ENCODE data around the gene D2HGDH.
A peak's percentile ranks its signal among the peaks of the same experiment; 100 is the strongest.
"Not testable (repeated sequence)": the region's sequence is repeated elsewhere in the genome, so short reads cannot be mapped to it uniquely, and the experiment has no call there.

The D2HGDH gene

DNA sequence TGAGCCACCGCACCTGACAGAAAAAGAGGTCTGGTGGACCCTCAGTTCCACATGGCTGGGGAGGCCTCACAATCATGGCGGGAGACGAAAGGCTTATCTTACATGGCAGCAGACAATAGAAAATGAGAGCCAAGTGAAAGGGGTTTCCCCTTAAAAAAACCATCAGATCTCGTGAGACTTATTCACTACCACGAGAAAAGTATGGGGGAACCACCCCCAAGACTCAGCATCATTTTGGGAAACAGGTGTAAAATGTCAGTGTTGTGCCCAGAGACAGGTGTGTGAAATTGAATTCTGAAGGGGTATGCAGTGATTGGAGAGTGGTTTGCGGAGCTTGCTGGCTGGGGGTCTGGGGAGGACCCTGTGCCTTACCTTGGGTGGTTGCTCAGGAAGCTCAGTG, 4.6 kb upstream of the D2HGDH start:
- Histone ChIP-seq H2BK12ac (ENCODE audit: low read length) (no peak overlapping the region), H3K36me3 (replicated peaks in 1 of 2; ENCODE audit: control insufficient read depth in 2 of 2, insufficient read depth in 2 of 2, low read length in 2 of 2) (peaks cover 4 to 18% of the 10 kb centered on the region in 2 donors), H3K4ac (ENCODE audit: low read length) (no peak overlapping the region), H3K4me1 (ENCODE audit: control insufficient read depth in 2 of 2, insufficient read depth in 1 of 2, low read depth in 1 of 2, low read length in 2 of 2) (peaks cover 0 to 2% of the 10 kb centered on the region in 2 donors), H3K79me1 (ENCODE audit: low read depth, low read length) (no peaks in the 10 kb centered on the region), H3K4me2 (ENCODE audit: insufficient read depth, low read length, poor library complexity, severe bottlenecking) (no peak overlapping the region), H3K18ac (ENCODE audit: low read length) (no peak overlapping the region), H4K91ac (ENCODE audit: low read depth, low read length, poor library complexity) (no peak overlapping the region), H3K9me3 (replicated peaks in 1 of 2; ENCODE audit: control insufficient read depth in 2 of 2, insufficient read depth in 1 of 2, low read depth in 1 of 2, low read length in 2 of 2) (peaks cover 4 to 6% of the 10 kb centered on the region in 2 donors), H2AFZ (ENCODE audit: low read length) (no peak overlapping the region), H3K14ac (ENCODE audit: low read length) (no peak overlapping the region), H3K23ac (ENCODE audit: low read depth, low read length, poor library complexity) (no peak overlapping the region), H2AK5ac (ENCODE audit: low read depth, low read length) (no peak overlapping the region), H3K27me3 (ENCODE audit: control insufficient read depth in 3 of 3, insufficient read depth in 3 of 3, low read depth in 1 of 3, low read length in 3 of 3) (no peaks in the 10 kb centered on the region), H3K9ac (ENCODE audit: low read depth, low read length, poor library complexity) (no peak overlapping the region), H2BK5ac (ENCODE audit: low read length) (no peak overlapping the region), H3K4me3 (ENCODE audit: low read length in 2 of 2) (peak overlapping the region in 1 of 2 donors; percentile 47), H2BK120ac (ENCODE audit: low read depth, low read length) (no peak overlapping the region), H4K8ac (ENCODE audit: low read depth, low read length) (no peak overlapping the region), H2BK15ac (ENCODE audit: low read length) (no peak overlapping the region), H3K27ac (replicated peaks; ENCODE audit: low read length) (no peak overlapping the region)
- WGBS, 2 donors (ENCODE audit: extremely low coverage in 2 of 2, insufficient read length in 2 of 2, insufficient replicate concordance in 1 of 2) = no CpG with 5 or more reads among the region's 6 CpGs
- no peak for DNase-seq (ENCODE audit: low spot score)

DNA sequence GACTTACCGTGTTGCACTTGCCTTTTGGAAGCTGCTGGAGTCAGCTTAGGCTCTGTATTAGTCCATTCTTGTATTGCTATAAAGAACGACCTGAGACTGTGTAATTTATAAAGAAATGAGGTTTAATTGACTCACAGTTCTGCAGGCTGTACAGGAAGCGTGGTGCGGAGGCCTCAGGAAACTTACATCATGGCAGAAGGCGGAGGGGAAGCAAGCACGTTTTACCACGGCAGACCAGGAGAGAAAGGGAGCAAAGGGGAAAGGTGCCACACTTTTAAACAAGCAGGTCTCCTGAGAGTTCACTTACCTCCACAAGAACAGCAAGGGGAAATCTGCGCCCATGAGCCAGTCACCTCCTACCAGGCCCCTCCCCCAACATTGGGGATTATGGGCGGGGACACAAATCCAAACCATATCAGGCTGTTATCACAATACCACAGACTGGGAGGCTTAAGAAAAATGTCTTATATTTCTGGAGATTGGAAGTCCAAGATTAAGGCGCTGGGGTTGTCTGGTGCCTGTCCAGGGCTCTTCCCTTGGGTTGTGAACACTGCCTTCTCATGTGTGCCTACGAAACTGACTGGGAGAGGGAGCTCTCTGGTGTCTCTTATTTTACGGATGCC, 3.6 kb upstream of the D2HGDH start:
- H3K18ac ChIP-seq (ENCODE audit: low read length) = no peak overlapping the region
- peaks cover 4 to 6% of the 10 kb centered on the region in 2 donors for H3K9me3 ChIP-seq (replicated peaks in 1 of 2; ENCODE audit: control insufficient read depth in 2 of 2, insufficient read depth in 1 of 2, low read depth in 1 of 2, low read length in 2 of 2)
- H4K8ac ChIP-seq (ENCODE audit: low read depth, low read length) = no peak overlapping the region
- H4K91ac ChIP-seq (ENCODE audit: low read depth, low read length, poor library complexity) = no peak overlapping the region
- H3K36me3 ChIP-seq (replicated peaks in 1 of 2; ENCODE audit: control insufficient read depth in 2 of 2, insufficient read depth in 2 of 2, low read length in 2 of 2) = peaks cover under 1 to 16% of the 10 kb centered on the region in 2 donors
- no peak overlapping the region for H3K27ac ChIP-seq (replicated peaks; ENCODE audit: low read length)
- no peak overlapping the region for H2BK5ac ChIP-seq (ENCODE audit: low read length)
- no peak overlapping the region for H3K4ac ChIP-seq (ENCODE audit: low read length)
- no peak overlapping the region for H2BK120ac ChIP-seq (ENCODE audit: low read depth, low read length)
- no peak overlapping the region for H3K14ac ChIP-seq (ENCODE audit: low read length)
- no peak overlapping the region for H3K4me3 ChIP-seq (ENCODE audit: low read length in 2 of 2)
- no peak overlapping the region for H2AK5ac ChIP-seq (ENCODE audit: low read depth, low read length)
- no peak for DNase-seq (ENCODE audit: low spot score)
- H3K9ac ChIP-seq (ENCODE audit: low read depth, low read length, poor library complexity) = no peak overlapping the region
- H3K4me1 ChIP-seq (ENCODE audit: control insufficient read depth in 2 of 2, insufficient read depth in 1 of 2, low read depth in 1 of 2, low read length in 2 of 2) = peaks cover 0 to 2% of the 10 kb centered on the region in 2 donors
- no peak overlapping the region for H2AFZ ChIP-seq (ENCODE audit: low read length)
- no peak overlapping the region for H3K23ac ChIP-seq (ENCODE audit: low read depth, low read length, poor library complexity)
- H3K4me2 ChIP-seq (ENCODE audit: insufficient read depth, low read length, poor library complexity, severe bottlenecking) = no peak overlapping the region
- H2BK15ac ChIP-seq (ENCODE audit: low read length) = no peak overlapping the region
- H2BK12ac ChIP-seq (ENCODE audit: low read length) = no peak overlapping the region
- WGBS, 2 donors (ENCODE audit: extremely low coverage in 2 of 2, insufficient read length in 2 of 2, insufficient replicate concordance in 1 of 2) = no CpG with 5 or more reads among the region's 12 CpGs
- peaks cover 4% of the 10 kb centered on the region for H3K79me1 ChIP-seq (ENCODE audit: low read depth, low read length)
- no peaks in the 10 kb centered on the region for H3K27me3 ChIP-seq (ENCODE audit: control insufficient read depth in 3 of 3, insufficient read depth in 3 of 3, low read depth in 1 of 3, low read length in 3 of 3)

DNA sequence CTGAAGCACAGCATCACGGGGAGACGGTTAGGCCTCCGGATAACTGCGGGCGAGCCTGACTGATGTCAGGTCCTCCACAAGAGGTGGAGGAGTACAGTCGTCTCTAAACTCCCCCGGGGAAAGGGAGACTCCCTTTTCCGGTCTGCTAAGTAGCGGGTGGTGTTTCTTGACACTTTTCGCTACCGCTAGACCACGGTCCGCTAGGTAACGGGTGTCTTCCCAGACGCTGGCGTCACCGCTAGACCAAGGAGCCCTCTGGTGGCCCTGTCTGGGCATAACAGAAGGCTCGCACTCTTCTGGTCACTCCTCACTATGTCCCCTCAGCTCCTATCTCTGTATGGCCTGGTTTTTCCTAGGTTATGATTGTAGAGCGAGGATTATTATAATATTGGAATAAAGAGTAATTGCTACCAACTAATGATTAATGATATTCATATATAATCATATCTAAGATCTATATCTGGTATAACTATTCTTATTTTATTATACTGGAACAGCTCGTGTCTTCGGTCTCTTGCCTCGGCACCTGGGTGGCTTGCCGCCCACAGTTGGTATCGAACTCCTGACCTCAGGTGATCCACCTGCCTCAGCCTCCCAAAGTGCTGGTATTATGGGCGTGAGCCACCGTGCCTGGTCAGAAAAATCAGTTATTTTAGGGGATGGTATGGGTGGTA, 1.8 kb upstream of the D2HGDH start:
- not testable (repeated sequence) for H3K4ac ChIP-seq (ENCODE audit: low read length); H3K27ac ChIP-seq (replicated peaks; ENCODE audit: low read length); H2BK120ac ChIP-seq (ENCODE audit: low read depth, low read length); H2BK5ac ChIP-seq (ENCODE audit: low read length); H3K4me3 ChIP-seq (ENCODE audit: low read length in 2 of 2); H3K9ac ChIP-seq (ENCODE audit: low read depth, low read length, poor library complexity); H3K9me3 ChIP-seq (replicated peaks in 1 of 2; ENCODE audit: control insufficient read depth in 2 of 2, insufficient read depth in 1 of 2, low read depth in 1 of 2, low read length in 2 of 2); H3K14ac ChIP-seq (ENCODE audit: low read length); H3K4me1 ChIP-seq (ENCODE audit: control insufficient read depth in 2 of 2, insufficient read depth in 1 of 2, low read depth in 1 of 2, low read length in 2 of 2); H3K4me2 ChIP-seq (ENCODE audit: insufficient read depth, low read length, poor library complexity, severe bottlenecking); DNase-seq (ENCODE audit: low spot score); H3K23ac ChIP-seq (ENCODE audit: low read depth, low read length, poor library complexity); H3K27me3 ChIP-seq (ENCODE audit: control insufficient read depth in 3 of 3, insufficient read depth in 3 of 3, low read depth in 1 of 3, low read length in 3 of 3); H2AK5ac ChIP-seq (ENCODE audit: low read depth, low read length); H2BK12ac ChIP-seq (ENCODE audit: low read length); H2BK15ac ChIP-seq (ENCODE audit: low read length); H4K8ac ChIP-seq (ENCODE audit: low read depth, low read length); H3K79me1 ChIP-seq (ENCODE audit: low read depth, low read length); H3K18ac ChIP-seq (ENCODE audit: low read length); H4K91ac ChIP-seq (ENCODE audit: low read depth, low read length, poor library complexity)
- peaks cover 0 to 10% of the 10 kb centered on the region in 2 donors for H3K36me3 ChIP-seq (replicated peaks in 1 of 2; ENCODE audit: control insufficient read depth in 2 of 2, insufficient read depth in 2 of 2, low read length in 2 of 2)
- no CpG with 5 or more reads among the region's 26 CpGs for whole genome bisulfite sequencing, 2 donors (ENCODE audit: extremely low coverage in 2 of 2, insufficient read length in 2 of 2, insufficient replicate concordance in 1 of 2)
- H2AFZ ChIP-seq (ENCODE audit: low read length) = peak overlapping the region; percentile 72

DNA sequence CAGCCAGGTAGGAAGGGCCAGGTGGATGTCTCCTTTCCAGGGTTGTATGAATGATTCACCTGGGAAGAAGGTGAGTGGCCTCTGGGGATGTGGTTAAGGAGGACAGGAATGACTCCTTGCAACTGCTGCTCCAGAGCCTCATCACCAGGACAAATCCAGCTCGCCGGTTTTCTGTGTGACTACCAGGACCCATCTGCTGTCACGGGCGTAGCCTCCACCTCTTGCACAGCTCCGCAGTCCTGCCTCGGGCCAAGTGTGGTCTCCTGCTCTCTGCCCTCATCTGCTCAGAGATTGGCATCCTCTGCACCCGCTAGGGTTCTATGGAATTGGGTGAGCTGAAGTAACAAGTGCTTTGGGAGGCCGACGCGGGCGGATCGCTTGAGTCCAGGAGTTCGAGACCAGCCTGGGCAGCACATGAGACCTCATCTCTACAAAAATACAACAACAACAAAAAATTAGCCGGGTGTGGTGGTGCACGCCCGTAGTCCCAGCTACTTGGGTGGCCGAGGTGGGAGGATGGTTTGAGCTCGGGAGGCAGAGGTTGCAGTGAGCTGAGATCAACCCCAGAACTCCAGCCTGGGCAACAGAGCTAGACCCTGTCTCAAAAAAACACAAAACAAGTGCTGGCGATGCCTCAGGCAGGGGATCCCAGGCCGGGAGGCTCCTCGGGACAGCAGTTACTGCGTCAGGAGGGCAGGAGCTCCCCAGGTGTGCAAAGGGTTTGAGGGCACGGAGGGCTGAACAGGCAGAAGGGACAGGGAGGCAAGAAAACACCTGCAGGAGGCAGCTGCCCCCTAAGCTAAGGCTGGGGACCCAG, 831 bp upstream of the D2HGDH start:
- no peak overlapping the region for H3K4ac ChIP-seq (ENCODE audit: low read length)
- H3K4me3 ChIP-seq (ENCODE audit: low read length in 2 of 2) = peak overlapping the region; percentile 81 to 82
- peak overlapping the region; percentile 96 for H3K14ac ChIP-seq (ENCODE audit: low read length)
- H3K9ac ChIP-seq (ENCODE audit: low read depth, low read length, poor library complexity) = no peak overlapping the region
- peak overlapping the region; percentile 30 for H2BK12ac ChIP-seq (ENCODE audit: low read length)
- WGBS, 2 donors (ENCODE audit: extremely low coverage in 2 of 2, insufficient read length in 2 of 2, insufficient replicate concordance in 1 of 2) = no CpG with 5 or more reads among the region's 23 CpGs
- peak overlapping the region; percentile 94 for H3K18ac ChIP-seq (ENCODE audit: low read length)
- peak; percentile 11 for DNase-seq (ENCODE audit: low spot score)
- no peak overlapping the region for H3K23ac ChIP-seq (ENCODE audit: low read depth, low read length, poor library complexity)
- H4K8ac ChIP-seq (ENCODE audit: low read depth, low read length) = no peak overlapping the region
- H3K36me3 ChIP-seq (replicated peaks in 1 of 2; ENCODE audit: control insufficient read depth in 2 of 2, insufficient read depth in 2 of 2, low read length in 2 of 2) = peaks cover 0 to 6% of the 10 kb centered on the region in 2 donors
- H3K4me2 ChIP-seq (ENCODE audit: insufficient read depth, low read length, poor library complexity, severe bottlenecking) = peak overlapping the region; percentile 62
- H3K4me1 ChIP-seq (ENCODE audit: control insufficient read depth in 2 of 2, insufficient read depth in 1 of 2, low read depth in 1 of 2, low read length in 2 of 2) = peaks cover 0 to 2% of the 10 kb centered on the region in 2 donors
- no peaks in the 10 kb centered on the region for H3K27me3 ChIP-seq (ENCODE audit: control insufficient read depth in 3 of 3, insufficient read depth in 3 of 3, low read depth in 1 of 3, low read length in 3 of 3)
- no peak overlapping the region for H4K91ac ChIP-seq (ENCODE audit: low read depth, low read length, poor library complexity)
- peaks cover 4 to 6% of the 10 kb centered on the region in 2 donors for H3K9me3 ChIP-seq (replicated peaks in 1 of 2; ENCODE audit: control insufficient read depth in 2 of 2, insufficient read depth in 1 of 2, low read depth in 1 of 2, low read length in 2 of 2)
- peak overlapping the region; percentile 26 for H2BK5ac ChIP-seq (ENCODE audit: low read length)
- no peak overlapping the region for H2BK120ac ChIP-seq (ENCODE audit: low read depth, low read length)
- H3K79me1 ChIP-seq (ENCODE audit: low read depth, low read length) = peaks cover 4% of the 10 kb centered on the region
- peak overlapping the region; percentile 99 for H2AFZ ChIP-seq (ENCODE audit: low read length)
- no peak overlapping the region for H3K27ac ChIP-seq (replicated peaks; ENCODE audit: low read length)
- no peak overlapping the region for H2BK15ac ChIP-seq (ENCODE audit: low read length)
- H2AK5ac ChIP-seq (ENCODE audit: low read depth, low read length) = peak overlapping the region; percentile 70

Measured in neuronal stem cell (in vitro differentiated cells).